NCI-H1048 (cell line): Measurements from ENCODE around the gene MIPEP.

Source experiments
- DNase-seq: peaks from one replicate; lab custom pipeline; 2025; lab: John Stamatoyannopoulos, UW

The MIPEP gene

GRCh38 chr13:23810685-23811240 is 78.4 kb downstream of the MIPEP start:
- no peak for DNase-seq

GRCh38 chr13:23808803-23809202 is 80.4 kb downstream of the MIPEP start:
- DNase-seq: no peak

GRCh38 chr13:23806874-23807526 is 82.2 kb downstream of the MIPEP start:
- DNase-seq: no peak

- DNase-seq: no peak
Measured at GRCh38 chr13:23805821-23806220, 83.4 kb downstream of the MIPEP start.

- no peak for DNase-seq
Measured at GRCh38 chr13:23805122-23805521, 84.1 kb downstream of the MIPEP start.

GRCh38 chr13:23804166-23804565 is 85.0 kb downstream of the MIPEP start:
- no peak for DNase-seq

GRCh38 chr13:23801141-23801540 is 88.1 kb downstream of the MIPEP start:
- DNase-seq: no peak

GRCh38 chr13:23799945-23800344 is 89.3 kb downstream of the MIPEP start:
- no peak for DNase-seq

- DNase-seq: no peak
Measured at GRCh38 chr13:23797276-23797903, 91.8 kb downstream of the MIPEP start.

GRCh38 chr13:23796551-23796950 is 92.6 kb downstream of the MIPEP start:
- no peak for DNase-seq

GRCh38 chr13:23794267-23795161 is 94.7 kb downstream of the MIPEP start:
- no peak for DNase-seq

GRCh38 chr13:23793711-23794110 is 95.5 kb downstream of the MIPEP start:
- DNase-seq: no peak

- DNase-seq: no peak
Measured at GRCh38 chr13:23792680-23793079, 96.5 kb downstream of the MIPEP start.

- no peak for DNase-seq
Measured at GRCh38 chr13:23790577-23791170, 98.5 kb downstream of the MIPEP start.

- DNase-seq: no peak
Measured at GRCh38 chr13:23789576-23790346, 99.4 kb downstream of the MIPEP start.

- DNase-seq: no peak
Measured at GRCh38 chr13:23788459-23788858, 100.7 kb downstream of the MIPEP start.

GRCh38 chr13:23787464-23787863 is 101.7 kb downstream of the MIPEP start:
- no peak for DNase-seq

- no peak for DNase-seq
Measured at GRCh38 chr13:23786607-23787006, 102.6 kb downstream of the MIPEP start.

GRCh38 chr13:23778879-23779278 is 110.3 kb downstream of the MIPEP start:
- DNase-seq: no peak

- no peak for DNase-seq
Measured at GRCh38 chr13:23778002-23778652, 111.1 kb downstream of the MIPEP start.

- no peak for DNase-seq
Measured at GRCh38 chr13:23777575-23777870, 111.7 kb downstream of the MIPEP start.
